PC-9 (cell line): ENCODE data around the gene ARHGAP32. TPM values are rescaled to one million over a fixed set of nuclear protein-coding genes. Genes with fewer than 3 reads are reported as not detected.

Experiments used
- BruUV-seq: library from RNA; stranded (reverse); fragments of 400-500 nt; replicated peaks from 2 replicates; lab custom pipeline; 2021; lab: Mats Ljungman, UMichigan
- CTCF ChIA-PET: fragments of 300-600 bp; sonication (Branson Sonifier 250); formaldehyde crosslinking; loops from one replicate; lab custom pipeline; 2022; ENCODE audit warnings: antibody characterized with exemption; lab: Charles Lee
- POLR2A ChIA-PET: fragments of 300-600 bp; sonication (Branson Sonifier 250); formaldehyde crosslinking; loops from one replicate; lab custom pipeline; 2022; ENCODE audit warnings: antibody characterized with exemption; ENCODE audit not compliant: unreplicated experiment; lab: Charles Lee
- DNase-seq, 2 experiments: peaks; one replicate each; pipeline versions ENCODE4 v3.0.0 to v3.0.0-alpha.2; 2015 to 2022; ENCODE audit warnings: mixed read lengths in 1 of 2
- H2AFZ ChIP-seq: fragments of 200-600 bp; sonication (generic); 2 replicates; pipeline ENCODE4 v1.8.1; 2017; ENCODE audit warnings: antibody characterized with exemption
- H3F3A ChIP-seq: fragments of 200-600 bp; sonication (generic); 2 replicates; pipeline ENCODE4 v1.8.1; 2017; ENCODE audit warnings: antibody characterized with exemption, mild to moderate bottlenecking, low read depth; ENCODE audit not compliant: insufficient read depth
- H3K27ac ChIP-seq: fragments of 200-600 bp; sonication (generic); 2 replicates; pipeline ENCODE4 v1.6.1; 2016; ENCODE audit warnings: mixed run types
- H3K27me3 ChIP-seq: fragments of 200-600 bp; sonication (generic); 2 replicates; pipeline ENCODE4 v1.6.1; 2016; ENCODE audit warnings: low read depth, mixed run types; ENCODE audit not compliant: insufficient read depth
- H3K36me3 ChIP-seq: fragments of 200-600 bp; sonication (generic); 2 replicates; pipeline ENCODE4 v1.6.1; 2016; ENCODE audit warnings: low read depth, mixed run types
- H3K4me1 ChIP-seq: fragments of 200-600 bp; sonication (generic); replicated peaks from 2 replicates; pipeline ENCODE4 v1.6.1; 2016; ENCODE audit warnings: mixed run types; ENCODE audit not compliant: insufficient read depth
- H3K4me2 ChIP-seq: fragments of 200-600 bp; sonication (generic); 2 replicates; pipeline ENCODE4 v1.6.1; 2017; ENCODE audit warnings: mixed run types
- H3K4me3 ChIP-seq: fragments of 200-600 bp; sonication (generic); 2 replicates; pipeline ENCODE4 v1.6.1; 2016; ENCODE audit warnings: mixed run types
- H3K79me2 ChIP-seq: fragments of 200-600 bp; sonication (generic); 2 replicates; pipeline ENCODE4 v1.6.1; 2017; ENCODE audit warnings: low read depth, mixed run types
- H3K9me2 ChIP-seq: fragments of 200-600 bp; sonication (generic); 2 replicates; pipeline ENCODE4 v1.8.1; 2017; ENCODE audit warnings: mild to moderate bottlenecking; ENCODE audit not compliant: insufficient read depth
- H3K9me3 ChIP-seq: fragments of 200-600 bp; sonication (generic); 2 replicates; pipeline ENCODE4 v1.8.1; 2016; ENCODE audit warnings: low read depth; ENCODE audit not compliant: insufficient read depth
- H4K20me1 ChIP-seq: fragments of 200-600 bp; sonication (generic); 2 replicates; pipeline ENCODE4 v1.8.1; 2017; ENCODE audit not compliant: insufficient read depth
- EZH2 ChIP-seq: fragments of 200-600 bp; sonication (generic); IDR thresholded peaks from 2 replicates; pipeline ENCODE4 v1.8.0; 2017; ENCODE audit warnings: antibody characterized with exemption, low read depth
- intact Hi-C: fragments of 100-400 bp; cut with micrococcal nuclease; formaldehyde crosslinking; loops from one replicate; pipeline ENCODE4 v1.10.0; 2022; ENCODE audit not compliant: unreplicated experiment
- total RNA-seq: library from RNA; stranded (reverse); gene quantifications from 2 replicates; pipeline ENCODE4 v1.2.3, GENCODE V29; 2021
- TF ChIP-seq, protein P1 (sequence below): fragments of 200-600 bp; sonication (generic); conservative IDR thresholded peaks from 2 replicates; pipeline ENCODE4 v1.6.1; 2017; ENCODE audit warnings: mixed run types, antibody characterized with exemption, mild to moderate bottlenecking, moderate library complexity

The ARHGAP32 gene
- total RNA-seq, 1 experiment from 2014 or later: 35.1 TPM

- no peak for DNase-seq
- BruUV-seq: no TSS peak
- Histone ChIP-seq H3K27ac (no peak overlapping the region), H2AFZ (no peak overlapping the region), H3K9me3 (no peaks in the 10 kb centered on the region), H3F3A (no peaks in the 10 kb centered on the region), H4K20me1 (no peaks in the 10 kb centered on the region), H3K36me3 (no peaks in the 10 kb centered on the region), H3K79me2 (no peaks in the 10 kb centered on the region), H3K4me1 (peaks cover 6% of the 10 kb centered on the region; the same call in 1 of the 2 replicates), H3K27me3 (no peaks in the 10 kb centered on the region), H3K4me2 (no peak overlapping the region), H3K4me3 (no peak overlapping the region), H3K9me2 (no peaks in the 10 kb centered on the region; the same call in 1 of the 2 replicates)
- no peak for TF ChIP-seq EZH2
- TF ChIP-seq, protein P1, sequence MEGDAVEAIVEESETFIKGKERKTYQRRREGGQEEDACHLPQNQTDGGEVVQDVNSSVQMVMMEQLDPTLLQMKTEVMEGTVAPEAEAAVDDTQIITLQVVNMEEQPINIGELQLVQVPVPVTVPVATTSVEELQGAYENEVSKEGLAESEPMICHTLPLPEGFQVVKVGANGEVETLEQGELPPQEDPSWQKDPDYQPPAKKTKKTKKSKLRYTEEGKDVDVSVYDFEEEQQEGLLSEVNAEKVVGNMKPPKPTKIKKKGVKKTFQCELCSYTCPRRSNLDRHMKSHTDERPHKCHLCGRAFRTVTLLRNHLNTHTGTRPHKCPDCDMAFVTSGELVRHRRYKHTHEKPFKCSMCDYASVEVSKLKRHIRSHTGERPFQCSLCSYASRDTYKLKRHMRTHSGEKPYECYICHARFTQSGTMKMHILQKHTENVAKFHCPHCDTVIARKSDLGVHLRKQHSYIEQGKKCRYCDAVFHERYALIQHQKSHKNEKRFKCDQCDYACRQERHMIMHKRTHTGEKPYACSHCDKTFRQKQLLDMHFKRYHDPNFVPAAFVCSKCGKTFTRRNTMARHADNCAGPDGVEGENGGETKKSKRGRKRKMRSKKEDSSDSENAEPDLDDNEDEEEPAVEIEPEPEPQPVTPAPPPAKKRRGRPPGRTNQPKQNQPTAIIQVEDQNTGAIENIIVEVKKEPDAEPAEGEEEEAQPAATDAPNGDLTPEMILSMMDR: no peak
- ChIA-PET CTCF (no interaction called here), POLR2A (no interaction called here)
- intact Hi-C loops: no loop called here
Measured at GRCh38 chr11:129075757-129076156, 116.4 kb downstream of the ARHGAP32 start.

DNA sequence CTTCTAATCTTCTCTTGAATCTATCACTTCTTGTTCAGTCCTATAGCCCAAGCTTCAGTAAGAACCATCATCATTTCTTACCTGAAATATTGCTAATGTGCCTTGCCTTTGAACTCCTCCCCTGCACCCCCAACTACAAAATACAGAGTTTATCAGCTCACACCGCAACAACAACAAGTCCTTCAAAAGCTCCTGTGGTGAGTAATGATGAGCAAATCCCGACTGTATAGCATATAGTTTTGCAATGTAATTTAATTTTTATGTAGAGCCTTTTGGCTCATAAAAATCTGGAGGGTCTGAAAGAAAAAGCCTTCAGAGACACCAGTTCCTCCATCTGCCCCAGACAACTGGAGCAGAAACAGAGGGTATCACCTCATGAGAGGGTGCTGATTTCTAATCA, 124.7 kb downstream of the ARHGAP32 start:
- Histone ChIP-seq H3K36me3 (peaks cover 19% of the 10 kb centered on the region; the same call in 1 of the 2 replicates), H3K27me3 (no peaks in the 10 kb centered on the region), H3K9me3 (no peaks in the 10 kb centered on the region), H3K4me1 (peaks cover 3% of the 10 kb centered on the region), H3K9me2 (no peaks in the 10 kb centered on the region), H4K20me1 (no peaks in the 10 kb centered on the region), H3K4me3 (no peak overlapping the region), H3F3A (peaks cover 2% of the 10 kb centered on the region; the same call in 1 of the 2 replicates), H2AFZ (no peak overlapping the region), H3K4me2 (no peak overlapping the region), H3K79me2 (no peaks in the 10 kb centered on the region), H3K27ac (no peak overlapping the region)
- intact Hi-C loops: no loop called here
- DNase-seq: no peak
- ChIA-PET POLR2A (no interaction called here), CTCF (no interaction called here)
- TF ChIP-seq, protein P1: no peak
- TF ChIP-seq EZH2: no peak
- no TSS peak for BruUV-seq

DNA sequence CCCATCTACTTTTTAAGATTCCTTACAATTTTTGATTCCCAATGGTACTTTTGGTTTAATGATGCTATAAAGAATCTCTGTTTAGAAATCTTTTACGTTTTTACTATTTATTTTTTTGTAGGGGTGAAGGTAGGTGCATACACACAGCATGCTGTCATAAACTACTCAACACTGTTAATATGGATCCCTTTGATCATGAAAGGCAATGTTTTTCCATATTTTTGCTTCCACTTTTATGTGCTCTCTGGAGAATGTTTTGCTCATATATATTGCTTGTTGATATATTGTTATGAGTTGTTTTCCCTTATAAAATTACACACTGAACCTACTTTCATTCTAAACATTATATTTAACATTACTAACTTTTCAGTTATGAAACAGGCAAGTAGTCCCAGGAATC, 125.9 kb downstream of the ARHGAP32 start:
- H3K79me2 ChIP-seq: peaks cover 2% of the 10 kb centered on the region
- DNase-seq: no peak
- 0 out of 2 replicates have a peak, but pooled peaks cover 2% of the 10 kb centered on the region for H3K9me3 ChIP-seq
- no peak overlapping the region for H3K4me3 ChIP-seq
- peaks cover 19% of the 10 kb centered on the region for H3K36me3 ChIP-seq
- no peak overlapping the region for H2AFZ ChIP-seq
- H4K20me1 ChIP-seq: no peaks in the 10 kb centered on the region
- POLR2A ChIA-PET: no interaction called here
- no TSS peak for BruUV-seq
- peaks cover 15% of the 10 kb centered on the region for H3F3A ChIP-seq
- peaks cover 16% of the 10 kb centered on the region for H3K4me1 ChIP-seq
- intact Hi-C loops: no loop called here
- no peak for TF ChIP-seq EZH2
- TF ChIP-seq, protein P1: no peak
- H3K4me2 ChIP-seq: no peak overlapping the region
- CTCF ChIA-PET: no interaction called here
- H3K27me3 ChIP-seq: no peaks in the 10 kb centered on the region
- no peak overlapping the region for H3K27ac ChIP-seq
- H3K9me2 ChIP-seq: no peaks in the 10 kb centered on the region
